ENCODE results near the gene RASIP1.

DNA sequence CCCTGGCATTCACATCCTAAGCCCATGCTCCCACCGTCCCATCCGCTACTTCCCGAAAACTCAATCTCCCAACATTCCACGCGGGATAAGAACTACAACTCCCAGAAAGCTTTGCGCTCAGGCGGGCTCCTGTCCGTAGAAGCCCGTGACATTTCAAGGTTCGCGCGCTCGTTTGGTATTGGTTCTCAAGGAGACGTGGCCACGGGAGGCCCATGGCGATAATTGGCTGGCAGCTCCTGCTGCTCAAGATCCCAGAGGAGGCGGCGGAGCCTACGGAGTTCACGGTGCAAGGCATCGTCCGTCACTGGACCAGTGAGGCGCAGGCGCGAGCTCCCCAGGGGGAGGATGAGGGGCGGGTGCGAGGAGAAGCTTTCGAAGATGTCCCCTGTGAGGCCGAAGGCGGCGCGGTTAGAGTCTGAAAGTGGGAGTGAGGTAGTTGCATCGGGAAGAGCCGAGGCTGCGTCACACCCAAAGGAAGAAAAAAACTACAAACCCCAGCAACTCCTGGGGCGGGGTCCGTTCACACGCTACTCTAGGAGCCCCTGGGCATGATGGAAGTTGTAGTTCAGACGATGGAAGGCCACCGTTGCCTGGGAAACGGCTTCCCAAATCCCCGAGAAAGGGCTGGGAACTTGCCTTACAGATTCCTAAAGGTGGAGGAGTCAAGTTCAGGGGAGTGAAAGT is 19.7 kb downstream of the RASIP1 start:
- TF ChIP-seq POLR2A (IDR thresholded peaks at IDR 0.05; ENCODE audit: low read depth, low read length) = peak; percentile 47; the same call in 1 of the 2 replicates
- TF ChIP-seq POLR2AphosphoS5 (IDR thresholded peaks at IDR 0.05; ENCODE audit: low read depth, low read length) = no peak
- no peak for TF ChIP-seq TAF1 (IDR thresholded peaks at IDR 0.05; ENCODE audit: borderline replicate concordance, low read depth, low read length)

All from GM12892 (cell line).